HG02610 (cell line): ENCODE results near the gene KCNN1.
"Not testable (repeated sequence)": the region's sequence is repeated elsewhere in the genome, so short reads cannot be mapped to it uniquely, and the experiment has no call there.

Experiments
- ATAC-seq: cut with Tn5 transposase; IDR thresholded peaks from one replicate; pipeline ENCODE4 v1.9.1; 2021; ENCODE audit warnings: mild to moderate bottlenecking, moderate library complexity; ENCODE audit not compliant: unreplicated experiment

The KCNN1 gene

GRCh38 chr19:17967257-17968051, 547 bp downstream of the KCNN1 start:
- no peak for ATAC-seq

- no peak for ATAC-seq
Measured at GRCh38 chr19:17968362-17968761, 1.5 kb downstream of the KCNN1 start.

DNA sequence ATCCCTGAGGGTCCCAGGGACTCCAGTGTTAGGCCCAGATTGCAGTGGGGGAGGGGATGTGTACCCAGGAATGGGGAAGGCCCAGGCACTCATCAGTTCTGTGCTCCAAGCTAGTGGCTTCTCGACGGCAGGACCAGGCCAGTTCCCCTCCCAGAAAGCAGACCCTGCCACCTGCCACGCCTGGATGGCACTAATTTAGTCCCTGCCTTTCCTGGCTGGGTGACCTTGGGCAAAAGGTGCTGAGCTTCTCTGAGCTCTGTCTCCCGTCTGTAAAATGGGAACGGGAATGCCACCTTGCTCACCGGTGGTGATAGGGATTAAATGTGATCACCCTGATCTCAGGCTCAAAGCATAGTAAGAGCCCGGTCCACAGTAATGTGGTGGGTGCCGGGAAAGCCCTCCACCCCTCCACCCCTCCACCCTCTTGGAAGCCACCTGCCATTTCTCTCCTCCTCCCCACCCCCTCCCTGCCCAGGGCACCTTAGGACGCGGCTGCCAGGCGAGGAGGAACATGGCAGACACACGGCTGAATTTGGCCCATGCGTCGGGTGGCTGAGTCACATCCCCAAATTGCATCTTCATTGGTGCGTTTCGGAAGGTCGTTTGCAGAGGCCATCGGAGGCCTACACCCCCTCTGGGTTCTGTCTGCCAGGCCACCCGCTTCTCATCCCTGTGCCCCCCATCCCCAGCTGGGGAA, 2.3 kb downstream of the KCNN1 start:
- ATAC-seq: no peak

DNA sequence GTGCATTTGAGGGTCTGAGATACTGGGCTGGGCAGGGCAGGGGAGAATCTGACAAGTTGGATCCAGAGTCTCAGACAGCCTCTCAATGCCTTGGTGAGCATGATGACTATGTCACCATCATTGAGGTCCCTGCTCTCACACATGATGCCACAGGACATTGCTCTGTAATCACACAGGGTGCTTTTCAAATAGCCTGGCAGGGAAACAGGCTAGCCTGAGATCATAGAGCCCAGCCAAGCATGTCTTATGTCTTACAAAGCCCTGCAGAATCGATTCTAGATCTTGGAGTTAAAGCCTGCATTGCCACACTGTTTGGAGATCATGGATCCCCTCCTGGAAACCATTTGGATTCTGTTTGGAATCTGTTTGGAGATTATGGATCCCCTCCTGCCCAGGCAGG, 5.3 kb downstream of the KCNN1 start:
- no peak for ATAC-seq

DNA sequence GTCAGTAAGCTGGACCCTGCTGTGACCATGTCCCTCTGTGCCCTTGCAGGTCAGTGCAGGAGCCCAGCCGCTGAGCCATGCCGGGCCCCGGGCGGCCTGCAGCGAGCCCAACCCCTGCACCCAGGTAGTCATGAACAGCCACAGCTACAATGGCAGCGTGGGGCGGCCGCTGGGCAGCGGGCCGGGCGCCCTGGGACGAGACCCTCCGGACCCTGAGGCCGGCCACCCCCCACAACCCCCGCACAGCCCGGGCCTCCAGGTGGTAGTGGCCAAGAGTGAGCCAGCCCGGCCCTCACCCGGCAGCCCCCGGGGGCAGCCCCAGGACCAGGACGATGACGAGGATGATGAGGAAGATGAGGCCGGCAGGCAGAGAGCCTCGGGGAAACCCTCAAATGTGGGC, 6.9 kb downstream of the KCNN1 start:
- ATAC-seq: no peak

DNA sequence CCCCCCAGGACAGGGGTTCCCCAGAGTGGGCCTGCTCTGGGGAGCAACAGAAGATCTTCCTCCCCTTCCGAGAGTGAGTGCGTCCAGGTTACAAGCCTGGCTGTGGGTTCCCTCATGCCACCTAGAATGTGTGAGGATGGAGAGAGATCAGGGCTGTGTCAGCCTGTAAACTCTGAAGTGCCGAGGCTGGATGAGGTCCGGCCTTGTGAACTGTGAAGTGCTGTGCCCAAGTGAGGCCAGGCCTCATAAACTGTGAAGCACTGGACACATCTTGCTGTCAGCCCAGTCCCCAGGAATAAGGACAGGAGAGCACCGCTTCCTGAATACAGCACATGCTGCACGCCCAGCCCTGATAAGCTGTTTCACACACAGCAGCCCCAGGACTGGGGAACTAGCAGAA, 7.6 kb downstream of the KCNN1 start:
- no peak for ATAC-seq

- no peak for ATAC-seq
Measured at GRCh38 chr19:17975032-17975431, 8.1 kb downstream of the KCNN1 start.

GRCh38 chr19:17977021-17977420, 10.1 kb downstream of the KCNN1 start:
- ATAC-seq: no peak

GRCh38 chr19:17977488-17977887, 10.6 kb downstream of the KCNN1 start:
- ATAC-seq: no peak

- ATAC-seq: no peak
Measured at GRCh38 chr19:17981611-17982010, 14.7 kb downstream of the KCNN1 start.

DNA sequence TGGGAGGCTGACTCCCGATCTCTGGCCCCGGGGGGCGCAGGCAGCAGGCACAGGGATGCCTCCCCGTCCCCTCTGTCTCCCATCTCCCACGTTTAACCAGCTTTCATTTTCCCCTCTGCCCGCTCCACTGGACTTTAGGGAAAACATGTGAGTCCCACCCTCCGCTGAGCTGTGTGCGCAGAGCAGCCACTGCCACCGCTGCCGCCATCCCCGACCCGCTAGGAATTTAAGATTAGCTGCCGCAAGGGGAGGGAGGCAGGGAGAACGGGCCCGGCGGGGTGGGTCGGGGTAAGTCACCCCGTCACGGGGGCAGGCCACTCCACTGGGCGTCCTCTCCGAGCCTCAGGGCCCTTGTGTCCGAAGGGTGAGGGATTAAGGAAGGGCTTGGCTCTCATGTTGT, 15.5 kb downstream of the KCNN1 start:
- ATAC-seq: no peak

DNA sequence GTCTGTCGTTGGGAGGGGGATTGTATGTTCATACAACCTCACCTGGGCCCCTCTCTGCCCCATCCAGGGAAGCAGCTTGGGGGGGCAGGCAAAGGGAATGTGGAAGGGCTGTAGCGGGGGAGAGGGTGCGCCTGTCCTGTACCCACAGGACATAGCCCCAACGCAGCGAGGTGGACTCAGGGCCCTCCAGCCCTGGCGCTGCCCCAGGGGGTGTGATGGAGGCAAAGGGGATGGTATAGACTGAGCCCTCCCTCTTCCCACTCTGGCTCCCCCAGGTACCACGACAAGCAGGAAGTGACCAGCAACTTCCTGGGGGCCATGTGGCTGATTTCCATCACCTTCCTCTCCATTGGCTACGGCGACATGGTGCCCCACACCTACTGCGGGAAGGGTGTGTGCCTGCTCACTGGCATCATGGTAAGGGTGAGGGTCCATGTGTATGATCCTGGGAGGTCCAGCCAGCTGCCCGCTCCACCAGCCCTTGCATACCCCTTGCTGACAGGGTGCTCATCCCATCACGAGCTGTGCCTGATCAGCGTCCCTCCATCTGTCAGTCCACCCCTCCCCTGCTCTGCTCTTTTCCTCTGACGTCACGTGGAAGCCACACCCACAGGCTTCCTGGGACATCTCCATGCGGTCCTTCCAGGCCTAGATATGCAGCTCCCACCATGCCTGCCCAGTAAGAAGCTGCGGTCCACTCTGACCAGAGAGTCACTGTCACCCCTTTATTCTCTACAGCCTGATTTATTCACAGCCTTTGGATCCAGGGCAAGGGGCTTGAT, 18.3 kb downstream of the KCNN1 start:
- ATAC-seq: no peak

DNA sequence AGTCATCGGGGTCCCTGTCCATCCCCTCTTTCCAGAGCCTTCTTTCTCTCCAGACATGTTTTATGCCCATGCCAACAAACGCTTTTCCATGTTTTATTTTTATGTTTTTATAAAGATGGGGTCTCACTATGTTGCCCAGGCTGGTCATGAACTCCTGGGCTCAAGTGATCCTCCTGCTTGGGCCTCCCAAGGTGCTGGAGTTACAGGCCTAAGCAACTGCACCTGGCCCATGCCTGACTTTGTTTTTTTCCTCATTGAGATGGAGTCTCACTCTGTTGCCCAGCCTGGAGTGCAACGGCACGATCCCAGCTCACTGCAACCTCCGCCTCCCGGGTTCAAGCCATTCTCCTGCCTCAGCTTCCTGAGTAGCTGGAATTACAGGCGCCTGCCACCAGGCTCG, 19.7 kb downstream of the KCNN1 start:
- not testable (repeated sequence) for ATAC-seq

- no peak for ATAC-seq
Measured at GRCh38 chr19:17988161-17988560, 21.3 kb downstream of the KCNN1 start.

DNA sequence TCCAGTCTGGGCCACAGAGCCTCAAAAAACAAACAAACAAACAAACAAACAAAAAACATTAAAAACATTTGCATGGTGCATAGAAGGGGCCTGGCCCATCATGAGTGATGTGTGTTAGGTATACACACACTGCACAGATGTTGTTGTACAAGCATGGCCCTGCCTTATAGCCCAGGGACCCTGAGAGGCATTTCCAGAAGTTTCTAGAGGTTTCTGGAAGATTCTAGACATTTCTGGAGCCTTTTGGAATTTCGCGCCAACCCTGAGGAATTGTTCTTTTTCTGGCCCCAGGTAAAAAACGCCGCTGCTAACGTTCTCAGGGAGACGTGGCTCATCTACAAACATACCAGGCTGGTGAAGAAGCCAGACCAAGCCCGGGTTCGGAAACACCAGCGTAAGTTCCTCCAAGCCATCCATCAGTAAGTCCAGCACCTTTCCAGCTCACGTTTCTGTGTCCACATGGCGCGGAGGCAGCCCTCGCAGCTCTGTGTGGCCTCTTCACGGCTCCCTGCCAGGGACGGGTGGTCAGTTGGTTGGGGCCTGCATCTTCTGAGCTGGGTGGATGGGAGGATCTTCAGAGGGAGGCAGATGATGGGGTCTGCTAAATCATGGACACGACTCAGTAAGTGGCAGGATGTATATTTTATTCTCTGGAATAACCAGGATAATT, 22.7 kb downstream of the KCNN1 start:
- no peak for ATAC-seq

DNA sequence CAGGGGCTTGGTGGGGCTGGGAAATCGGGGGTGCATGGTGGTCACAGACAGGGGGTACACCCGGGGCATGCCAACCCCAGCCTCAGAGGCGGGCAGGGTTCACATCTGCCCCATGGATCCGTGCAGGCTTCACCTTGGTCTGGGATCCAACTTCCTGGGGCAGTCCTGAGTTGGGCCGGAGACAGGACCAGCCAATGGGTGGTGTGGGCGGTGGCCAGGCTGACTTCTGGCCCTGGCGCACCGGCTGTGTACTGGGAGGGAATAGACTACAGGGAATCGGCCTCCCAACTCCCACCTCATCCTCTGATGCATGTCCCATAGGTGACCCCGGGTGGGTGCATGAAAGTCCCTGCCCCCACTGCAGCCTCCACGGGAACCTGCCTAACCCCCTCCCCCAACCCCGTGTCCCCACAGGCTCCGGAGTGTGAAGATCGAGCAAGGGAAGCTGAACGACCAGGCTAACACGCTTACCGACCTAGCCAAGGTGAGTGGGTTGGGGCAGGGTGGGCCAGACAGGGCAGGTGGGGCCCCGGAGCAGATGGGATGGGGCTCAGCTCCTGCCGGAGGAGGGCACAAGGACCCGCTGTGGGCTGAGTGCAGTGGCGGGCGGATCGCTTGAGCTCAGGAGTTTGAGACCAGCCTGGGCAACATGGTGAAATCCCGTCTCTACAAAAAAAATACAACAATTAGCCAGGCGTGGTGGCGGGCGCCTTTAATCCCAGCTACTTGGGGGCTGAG, 26.3 kb downstream of the KCNN1 start:
- ATAC-seq: no peak

- peak; percentile 36 for ATAC-seq
Measured at GRCh38 chr19:17996826-17997316, 30.0 kb downstream of the KCNN1 start.

GRCh38 chr19:17997969-17998826, 31.3 kb downstream of the KCNN1 start:
- no peak for ATAC-seq

DNA sequence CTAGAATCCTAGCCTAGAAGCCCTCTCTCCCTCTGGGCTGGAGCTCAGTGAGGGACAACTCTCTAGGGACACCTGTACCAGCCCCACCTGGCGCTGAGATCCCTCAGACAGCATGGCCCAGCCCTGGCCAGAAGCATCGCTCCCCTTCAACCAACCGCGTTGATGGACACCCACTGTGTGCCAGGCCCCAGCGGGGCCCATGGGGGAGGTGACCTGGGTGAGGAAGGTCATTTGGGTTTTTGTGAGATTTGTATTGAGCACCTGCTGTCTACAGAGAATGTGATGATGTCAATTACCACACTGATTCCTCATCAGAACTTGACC, 31.9 kb downstream of the KCNN1 start:
- ATAC-seq: no peak
